Metanephros (tissue), 1 donor: ENCODE results near the gene RNASE11. TPM values are rescaled to one million over a fixed set of nuclear protein-coding genes. Genes with fewer than 3 reads are reported as not detected.

Experiments used
- total RNA-seq: library from RNA; depleted of rRNA; stranded (reverse); fragments of >200 nt; gene quantifications from one replicate; pipeline ENCODE4 v1.2.3, GENCODE V29; 2014

The RNASE11 gene
- not detected for total RNA-seq

DNA sequence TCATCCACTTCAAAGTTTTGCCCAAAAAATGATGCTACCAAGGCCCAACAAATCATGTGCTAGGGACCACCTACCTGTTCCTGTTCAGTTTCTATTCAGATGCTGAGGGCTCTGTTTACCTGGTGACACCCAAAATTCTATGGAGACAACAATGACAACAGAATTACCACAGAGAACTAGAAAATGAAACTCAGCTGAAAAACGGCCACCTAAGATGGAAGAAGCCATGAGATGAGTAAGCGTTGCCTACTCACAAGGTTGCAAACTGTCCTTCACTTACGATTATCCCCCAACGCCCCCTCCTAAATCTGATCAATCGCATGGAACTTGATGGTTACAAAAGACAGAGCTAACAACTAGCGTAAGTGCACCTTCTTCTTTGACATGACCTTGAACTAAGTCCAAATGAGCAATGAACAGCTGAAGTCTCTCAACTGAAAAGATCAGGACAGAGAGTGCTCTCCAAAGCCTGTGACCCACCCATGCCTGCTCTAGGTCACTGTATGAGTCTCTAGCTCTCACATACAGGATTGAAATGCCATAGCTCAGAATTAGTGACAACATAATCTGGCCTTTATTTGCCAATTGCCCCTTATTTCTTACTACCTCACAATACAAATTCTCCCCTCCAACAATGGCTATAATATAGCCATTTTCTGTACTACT lies at the start of gene RNASE11:
Gene RNASE11 (minus strand): TSS at position 513 of the 666 bp plus-strand sequence.

DNA sequence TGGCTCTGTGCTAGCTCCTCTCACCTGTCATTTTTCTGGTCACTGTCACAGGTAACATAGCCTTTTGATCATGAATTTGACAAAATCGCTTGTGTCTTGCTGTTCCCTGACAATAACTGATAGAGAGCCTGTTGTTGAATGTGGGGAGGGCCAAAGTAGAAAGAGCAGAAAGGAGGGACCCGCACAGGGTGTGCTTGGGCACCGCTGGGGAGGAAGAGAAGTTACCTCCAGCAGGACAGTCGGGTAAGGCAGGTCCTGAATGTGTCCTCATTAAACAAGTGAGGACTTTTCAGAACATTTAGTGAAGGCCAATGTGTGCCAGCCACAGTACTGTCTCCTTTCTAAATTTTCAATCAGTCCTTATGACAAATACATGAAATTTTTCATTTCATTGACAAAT lies 3.4 kb upstream of the RNASE11 start, which contains the start of gene RNASE12:
Gene RNASE12 (minus strand): TSS at position 142 of the 400 bp plus-strand sequence. CDS start 653 bp downstream, outside the sequence.

DNA sequence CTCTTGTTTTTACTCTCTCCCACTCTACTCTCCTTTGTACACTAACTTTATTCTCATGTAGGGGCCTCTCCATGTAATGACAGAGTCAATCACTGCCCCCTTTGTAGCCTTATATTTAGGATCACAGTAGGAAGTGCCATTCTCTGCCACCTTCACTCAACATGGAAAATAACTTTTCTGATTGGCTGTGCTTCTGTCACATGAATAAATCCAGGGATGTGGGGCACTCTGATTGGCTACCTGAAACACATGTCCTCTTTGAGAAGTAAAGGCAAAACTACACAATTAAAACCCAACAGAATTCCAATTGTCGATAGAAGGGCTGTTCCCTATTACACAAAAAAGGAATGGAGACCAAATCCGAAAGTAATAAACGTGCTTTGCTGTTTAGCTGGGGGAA lies 26.8 kb downstream of the RNASE11 start, which contains the start of gene RNASE9:
Gene RNASE9 (minus strand): TSS at position 87 of the 400 bp plus-strand sequence.

Other genes with a start within 250 kb of the RNASE11 start
- 16.9 TPM for gene PARP2, start 244.4 kb downstream of the RNASE11 start, total RNA-seq
- 14.9 TPM for gene TEP1, start 174.5 kb downstream of the RNASE11 start, total RNA-seq
- gene KLHL33, start 151.8 kb downstream of the RNASE11 start, total RNA-seq = 1.5 TPM
- gene OSGEP, start 133.2 kb downstream of the RNASE11 start, total RNA-seq = 48.1 TPM
- gene APEX1, start 132.8 kb downstream of the RNASE11 start, total RNA-seq = 76.1 TPM
- 26.3 TPM for gene PIP4P1, start 126.6 kb downstream of the RNASE11 start, total RNA-seq
- 71.3 TPM for gene PNP, start 118.6 kb downstream of the RNASE11 start, total RNA-seq
- gene RNASE10, start 82.5 kb downstream of the RNASE11 start, total RNA-seq = not detected
- gene RNASE9, start 27.0 kb downstream of the RNASE11 start, total RNA-seq = not detected
- gene RNASE12, start 3.4 kb upstream of the RNASE11 start, total RNA-seq = not detected
- not detected for gene OR6S1, start 53.7 kb upstream of the RNASE11 start, total RNA-seq
- 13.5 TPM for gene RNASE4, start 96.6 kb upstream of the RNASE11 start, total RNA-seq
- 5.1 TPM for gene ANG, start 100.8 kb upstream of the RNASE11 start, total RNA-seq
- gene EDDM3A, start 157.9 kb upstream of the RNASE11 start, total RNA-seq = not detected
- not detected for gene EDDM3B, start 180.4 kb upstream of the RNASE11 start, total RNA-seq
- gene RNASE6, start 193.3 kb upstream of the RNASE11 start, total RNA-seq = 7.5 TPM
- gene RNASE1, start 214.8 kb upstream of the RNASE11 start, total RNA-seq = 198 TPM